ENCODE results near the gene FFAR3.

FFAR3 gene

GRCh38 chr19:35404879-35405622 is 46.8 kb downstream of the FFAR3 start:
- no peak for DNase-seq

- DNase-seq: no peak
Observed at GRCh38 chr19:35407619-35408018, 49.4 kb downstream of the FFAR3 start.

- no peak for DNase-seq
Observed at GRCh38 chr19:35408284-35409171, 50.3 kb downstream of the FFAR3 start.

- DNase-seq: no peak
Observed at GRCh38 chr19:35409191-35409590, 50.9 kb downstream of the FFAR3 start.

Data from activated CD8-positive, alpha-beta memory T cell treated with anti-CD3 and anti-CD28 coated beads, Interleukin-2, amount 50 U/mL, for 4 hours (primary cell).